HepG2 (cell line): ENCODE measurements around the gene SEMA4A. TPM values are rescaled to one million over a fixed set of nuclear protein-coding genes. Genes with fewer than 3 reads are reported as not detected.
A peak's percentile ranks its signal among the peaks of the same experiment; 100 is the strongest.

Experiments used
- ATAC-seq: fragments of 200-7000 bp; cut with Tn5 transposase; 3 replicates; pipeline ENCODE4 v1.9.1; 2020; ENCODE audit warnings: mild to moderate bottlenecking, moderate library complexity
- BruUV-seq: library from RNA; stranded (reverse); fragments of 400-500 nt; replicated peaks from 2 replicates; lab custom pipeline; 2021; lab: Mats Ljungman, UMichigan
- CTCF ChIA-PET: fragments of 300-600 bp; formaldehyde crosslinking; extraction: SDS; loops from one replicate; lab custom pipeline; 2021; ENCODE audit warnings: low total read pairs, inconsistent platforms, low intra/inter-chr PET ratio; lab: Yijun Ruan, JAX
- POLR2A ChIA-PET: fragments of 350-600 bp; sonication (Branson Sonifier 250); formaldehyde crosslinking; loops from one replicate; lab custom pipeline; 2020; ENCODE audit warnings: antibody characterized with exemption, inconsistent platforms; lab: Yijun Ruan, JAX
- DNase-seq: peaks from one replicate; pipeline ENCODE4 v3.0.0-alpha.2; 2015; ENCODE audit warnings: low spot score
- FAIRE-seq: peaks from 3 replicates; lab custom pipeline; 2011; peaks lifted over from hg19 to GRCh38; lab: Jason Lieb, UNC
- H2AFZ ChIP-seq: one replicate; pipeline ENCODE4 v1.6.1; 2011; ENCODE audit warnings: low read length, inconsistent platforms
- H3K27ac ChIP-seq: fragments of 300-600 bp; 3 replicates; pipeline ENCODE4 v1.8.0; 2011; ENCODE audit warnings: mixed run types, mild to moderate bottlenecking, mixed read lengths, low read length, inconsistent platforms; ENCODE audit not compliant: insufficient read depth; ENCODE audit errors: extremely low read length
- H3K27me3 ChIP-seq, 2 experiments: fragments of 200-600 bp in 1 of 2; 2 replicates in 1 of 2; 3 replicates in 1 of 2; pipeline versions ENCODE4 v1.6.0 to v1.8.0; 2011; ENCODE audit warnings: low read length in 2 of 2, mild to moderate bottlenecking in 2 of 2, moderate library complexity in 2 of 2, inconsistent platforms in 1 of 2; ENCODE audit not compliant: insufficient read depth in 2 of 2, control insufficient read depth in 1 of 2
- H3K36me3 ChIP-seq, 2 experiments: fragments of 200-600 bp in 1 of 2; replicated peaks in 1 of 2; 2 replicates in 1 of 2; 3 replicates in 1 of 2; pipeline versions ENCODE4 v1.5.1 to v1.8.0; 2011; ENCODE audit warnings: low read length in 2 of 2, inconsistent platforms in 1 of 2; ENCODE audit not compliant: insufficient read depth in 2 of 2, control insufficient read depth in 1 of 2
- H3K4me1 ChIP-seq: 2 replicates; pipeline ENCODE4 v1.5.1; 2012; ENCODE audit warnings: low read length, inconsistent platforms; ENCODE audit not compliant: insufficient read depth
- H3K4me2 ChIP-seq: 2 replicates; pipeline ENCODE4 v1.6.0; 2011; ENCODE audit warnings: low read depth, low read length, inconsistent platforms
- H3K4me3 ChIP-seq, 3 experiments: fragments of 200-600 bp in 1 of 3; sonication (generic), shearing (Covaris generic) in 1 of 3; replicated peaks in 1 of 3; 2 replicates each; pipeline ENCODE4 v1.5.1; 2011 to 2016; ENCODE audit warnings: low read length in 3 of 3, inconsistent platforms in 2 of 3, low read depth in 2 of 3, mild to moderate bottlenecking in 2 of 3, control low read depth in 1 of 3, mixed read lengths in 1 of 3; ENCODE audit not compliant: insufficient read depth in 1 of 3
- H3K79me2 ChIP-seq: one replicate; pipeline ENCODE4 v1.6.1; 2011; ENCODE audit warnings: low read length, inconsistent platforms; ENCODE audit not compliant: insufficient read depth
- H3K9ac ChIP-seq: 2 replicates; pipeline ENCODE4 v1.6.0; 2011; ENCODE audit warnings: mild to moderate bottlenecking, low read depth, low read length, inconsistent platforms; ENCODE audit not compliant: insufficient read depth
- H3K9me3 ChIP-seq: 2 replicates; pipeline ENCODE4 v1.5.1; 2012; ENCODE audit warnings: mild to moderate bottlenecking, low read length
- H4K20me1 ChIP-seq: 2 replicates; pipeline ENCODE4 v1.6.0; 2011; ENCODE audit warnings: inconsistent platforms, mild to moderate bottlenecking, low read length, moderate library complexity; ENCODE audit not compliant: insufficient read depth
- NFATC3 ChIP-seq: sonication (generic); formaldehyde crosslinking; IDR thresholded peaks from 2 replicates; pipeline ENCODE4 v1.5.1; 2020; ENCODE audit warnings: mild to moderate bottlenecking, missing genetic modification reagents
- PAX8 ChIP-seq: sonication (generic); formaldehyde crosslinking; IDR thresholded peaks from 2 replicates; pipeline ENCODE4 v1.8.0; 2022; ENCODE audit warnings: mild to moderate bottlenecking, missing genetic modification reagents, borderline replicate concordance
- TEAD2 ChIP-seq: sonication (generic); formaldehyde crosslinking; IDR thresholded peaks from 2 replicates; pipeline ENCODE4 v1.9.0; 2021; ENCODE audit warnings: missing genetic modification reagents
- TEAD3 ChIP-seq: optimal IDR thresholded peaks from 2 replicates; pipeline ENCODE3; 2016; ENCODE audit warnings: borderline replicate concordance
- ZBTB37 ChIP-seq: sonication (generic); formaldehyde crosslinking; IDR thresholded peaks from 2 replicates; pipeline ENCODE4 v1.4.0; 2020; ENCODE audit warnings: mild to moderate bottlenecking, missing genetic modification reagents
- ZNF225 ChIP-seq: sonication (generic); formaldehyde crosslinking; IDR thresholded peaks from 2 replicates; pipeline ENCODE4 v1.4.0; 2020; ENCODE audit warnings: mild to moderate bottlenecking, missing genetic modification reagents
- ZNF619 ChIP-seq: sonication (generic); formaldehyde crosslinking; IDR thresholded peaks from 2 replicates; pipeline ENCODE4 v1.4.0; 2020; ENCODE audit warnings: mild to moderate bottlenecking, missing genetic modification reagents
- WGBS: methylation state at CpG from one replicate; pipeline ENCODE4 v1.1.6; 2017; ENCODE audit warnings: low lambda C conversion rate; 5-methylcytosine and 5-hydroxymethylcytosine counted together
- in situ Hi-C: cut with HindIII; loops from 2 replicates; pipeline ENCODE4 v1.10.0; 2017; ENCODE audit warnings: low pct_unique_long_range_greater_than_20kb; ENCODE audit not compliant: extremely low pct_ligation_motif_present
- intact Hi-C: fragments of 100-400 bp; cut with micrococcal nuclease; formaldehyde crosslinking; loops from one replicate; pipeline ENCODE4 v1.10.0; 2022; ENCODE audit not compliant: unreplicated experiment
- polyA plus RNA-seq, 8 experiments: library from polyadenylated mRNA; depleted of rRNA in 3 of 8; stranded (reverse) in 7 of 8; unstranded in 1 of 8; fragments of >200 nt; fragmentation: Illumina TruSeq in 4 of 8; extraction: Trizol in 4 of 8; gene quantifications; 2 replicates each; pipeline versions ENCODE4 v1.2.1 to v1.2.3, GENCODE V29; 2011 to 2016; ENCODE audit warnings: low read depth in 4 of 8, missing spikeins in 1 of 8, mixed read lengths in 1 of 8; ENCODE audit not compliant: insufficient read depth in 1 of 8
- total RNA-seq, 5 experiments: library from RNA; depleted of rRNA; stranded (reverse); fragments of >200 nt; fragmentation: Illumina TruSeq; extraction: Trizol; gene quantifications; 2 replicates each; pipeline ENCODE4 v1.2.3, GENCODE V29; 2016; ENCODE audit warnings: low read depth in 1 of 5

Gene SEMA4A
- total and polyA plus RNA-seq, 2 of the 13 experiments (the other 11 are each of a cell fraction or from before 2014, with no cell fraction given) = 0.09 to 0.20 TPM

- no peak for TF ChIP-seq ZBTB37 (CRISPR knock-in tag)
- 0 out of 2 replicates have a peak, but pooled peaks have one; percentile 11 for TF ChIP-seq ZNF619
Observed at GRCh38 chr1:156151093-156151688, 2.2 kb upstream of the SEMA4A start (continued).

DNA sequence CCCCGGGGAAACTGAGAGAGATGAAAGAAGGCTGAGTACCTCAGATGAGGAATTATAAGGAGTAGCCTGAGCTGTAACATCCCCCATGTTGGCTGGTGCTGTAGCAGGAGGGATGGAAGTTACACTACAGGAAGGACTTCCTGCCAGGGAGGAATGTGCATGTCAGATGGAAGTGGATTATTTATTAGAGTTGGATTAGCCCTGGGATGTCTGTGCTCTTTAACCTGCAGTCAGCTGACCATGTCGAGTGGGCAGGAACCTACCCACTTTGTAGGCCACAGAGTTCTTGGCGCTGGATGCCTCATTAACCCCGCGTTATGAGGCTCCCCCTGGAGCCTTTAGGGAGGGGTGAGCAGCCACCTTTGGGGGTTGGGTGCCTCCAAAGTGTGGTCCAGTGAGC lies 757 bp upstream of the SEMA4A start:
- no peaks in the 10 kb centered on the region for H4K20me1 ChIP-seq
- POLR2A ChIA-PET = interaction anchor here (1.0 to 1.3 kb wide), 2 partner anchors 73 to 130 kb away, joined by 3 to 4 read pairs; partner anchors contain the start of gene SMG5
- no peak for ATAC-seq
- FAIRE-seq = no peak
- intact Hi-C loops = no loop called here
- TF ChIP-seq TEAD2 (CRISPR knock-in tag) = no peak
- no peak for TF ChIP-seq ZNF225 (CRISPR knock-in tag)
- no peak for TF ChIP-seq TEAD3 (CRISPR knock-in tag)
- TF ChIP-seq NFATC3 = no peak
- TF ChIP-seq PAX8 (CRISPR knock-in tag) = no peak
- H3K9me3 ChIP-seq = no peaks in the 10 kb centered on the region
- no peaks in the 10 kb centered on the region for H3K79me2 ChIP-seq
- no peak overlapping the region for H2AFZ ChIP-seq
- peaks cover 50% of the 10 kb centered on the region for H3K4me1 ChIP-seq
- no TSS peak for BruUV-seq
- CTCF ChIA-PET = no interaction called here
- H3K4me3 ChIP-seq = no peak overlapping the region
- peaks cover 0 to 23% of the 10 kb centered on the region in 2 experiments; a peak in 3 of 5 replicates for H3K27me3 ChIP-seq
- 41% methylated on average over 2 of the region's 5 CpGs for WGBS
- H3K36me3 ChIP-seq = no peaks in the 10 kb centered on the region
- no peak for DNase-seq
- no peak overlapping the region for H3K4me2 ChIP-seq
- in situ Hi-C loops = no loop called here
- no peak overlapping the region for H3K27ac ChIP-seq
- H3K9ac ChIP-seq = no peak overlapping the region
